SH-SY5Y (cell line): Measurements from ENCODE around the gene HMOX1.

Experiments
- GATA2 ChIP-seq: IDR thresholded peaks from 2 replicates; pipeline ENCODE4 v1.6.1; 2011; ENCODE audit warnings: mild to moderate bottlenecking, low read depth, low read length
- GATA3 ChIP-seq: IDR thresholded peaks from 2 replicates; pipeline ENCODE4 v1.6.1; 2011; ENCODE audit warnings: low read depth, mild to moderate bottlenecking, low read length, moderate library complexity

- TF ChIP-seq GATA2 (no peak), GATA3 (no peak)
These were observed 21.0 kb downstream of the HMOX1 start for GRCh38 chr22:35401863-35402262.
